Pancreas (tissue), 10 donors: ENCODE data around the gene TTC7B. TPM values are rescaled to one million over a fixed set of nuclear protein-coding genes. Genes with fewer than 3 reads are reported as not detected.

Source experiments
- ATAC-seq, 4 donors: fragments of 200-7000 bp; cut with Tn5 transposase; one replicate each; pipeline versions ENCODE4 v1.8.0 to v1.9.1; 2020; ENCODE audit warnings: mild to moderate bottlenecking in 4 of 4, moderate library complexity in 4 of 4
- DNase-seq, 6 donors: peaks; one replicate each; pipeline ENCODE4 v3.0.0-alpha.2; 2020
- FAIRE-seq: peaks from 2 replicates; lab custom pipeline; 2012; peaks lifted over from hg19 to GRCh38; lab: Jason Lieb, UNC
- H3K27ac ChIP-seq, 4 donors: fragments of 200-600 bp; sonication (generic); 1 replicate in 3 of 4; 2 replicates in 1 of 4; pipeline versions ENCODE4 v1.5.0 to v1.8.0; 2020
- H3K27me3 ChIP-seq, 4 donors: fragments of 200-600 bp; one replicate each; pipeline ENCODE4 v1.8.0; 2021
- H3K36me3 ChIP-seq, 3 donors: fragments of 200-600 bp; sonication (generic) in 1 of 3; one replicate each; pipeline versions ENCODE4 v1.5.0 to v1.8.0; 2020 to 2021
- H3K4me1 ChIP-seq, 3 donors: fragments of 200-600 bp; one replicate each; pipeline ENCODE4 v1.8.0; 2021
- H3K4me3 ChIP-seq, 4 donors: fragments of 200-600 bp; sonication (generic) in 2 of 4; one replicate each; pipeline versions ENCODE4 v1.5.0 to v1.8.0; 2020 to 2021
- H3K9me3 ChIP-seq, 4 donors: fragments of 200-600 bp; one replicate each; pipeline ENCODE4 v1.8.0; 2021
- WGBS, 2 donors: extraction: QIAGEN DNeasy Blood & Tissue Kit; methylation state at CpG; one replicate each; pipeline ENCODE4 v1.1.7; 2013; 5-methylcytosine and 5-hydroxymethylcytosine counted together
- intact Hi-C, 3 donors: fragments of 100-400 bp; cut with DNase I; formaldehyde crosslinking; loops; one replicate each; pipeline versions ENCODE4 v1.11.1 to v1.14.2; 2022
- polyA plus RNA-seq, 2 donors: library from polyadenylated mRNA; stranded (reverse); fragments of 200-250 nt; gene quantifications; one replicate each; pipeline ENCODE4 v1.2.3, GENCODE V29; 2013
- total RNA-seq, 6 donors: library from RNA; stranded (reverse); fragmentation: NEBNext Ultra II Directional in 4 of 6; extraction: Animal tissue kit (Norgen Biotek cat#: 25700) in 4 of 6; gene quantifications; one replicate each; pipeline versions ENCODE4 v1.2.1 to v1.2.4, GENCODE V29; 2021 to 2023
- TF ChIP-seq, protein P1 (sequence below), 4 donors: fragments of 200-600 bp; sonication (generic) in 3 of 4; IDR thresholded peaks; one replicate each; pipeline versions ENCODE4 v1.5.0 to v1.8.0; 2021; ENCODE audit warnings: antibody characterized with exemption in 4 of 4
- donor health status: healthy with polysubstance abuse.
- donor health status: DM: no; HTN: no; CAD: no; lungs with moderate emphysema.
- donor health status: DM: no; HTN: no; CAD: no.
- donor health status: control.
- donor health status: control.
- donor health status: Bipolar disorder and iron deficiency.
- donor health status: DM: yes; HTN: yes; CAD: no.
- donor health status: DM: no; HTN: no; CAD: no.
- donor health status: DM: no; HTN: no; CAD: no.
- donor health status: DM: yes; HTN: yes; CAD: no.

The TTC7B gene
- total and polyA plus RNA-seq, 8 donors: 8.9 to 39.6 (median 29.6) TPM

DNA sequence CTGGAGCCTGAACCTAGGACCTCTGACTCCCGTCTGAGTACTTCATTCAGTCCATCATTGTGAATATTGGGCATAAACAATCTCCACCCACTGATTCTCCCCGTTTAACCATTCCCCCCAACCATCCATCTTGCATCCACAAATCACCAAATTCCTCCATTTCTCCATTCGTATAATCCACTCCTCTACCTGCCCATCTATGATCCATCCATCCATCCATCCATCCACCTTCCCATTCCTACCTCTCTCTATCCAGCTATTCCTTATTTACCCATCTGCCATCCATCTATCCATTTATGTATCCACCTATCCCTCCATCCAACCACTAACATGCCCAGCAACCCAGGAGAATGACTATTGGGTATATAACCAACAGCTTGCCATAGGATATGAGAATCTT lies 331.9 kb downstream of the TTC7B start:
- WGBS, 2 donors: 60 to 81% methylated on average over 3 of the region's 3 CpGs
- Histone ChIP-seq H3K36me3 (no peaks in the 10 kb centered on the region), H3K27me3 (no peaks in the 10 kb centered on the region), H3K9me3 (no peaks in the 10 kb centered on the region), H3K4me1 (no peaks in the 10 kb centered on the region), H3K27ac (no peak overlapping the region), H3K4me3 (no peak overlapping the region)
- TF ChIP-seq, protein P1, sequence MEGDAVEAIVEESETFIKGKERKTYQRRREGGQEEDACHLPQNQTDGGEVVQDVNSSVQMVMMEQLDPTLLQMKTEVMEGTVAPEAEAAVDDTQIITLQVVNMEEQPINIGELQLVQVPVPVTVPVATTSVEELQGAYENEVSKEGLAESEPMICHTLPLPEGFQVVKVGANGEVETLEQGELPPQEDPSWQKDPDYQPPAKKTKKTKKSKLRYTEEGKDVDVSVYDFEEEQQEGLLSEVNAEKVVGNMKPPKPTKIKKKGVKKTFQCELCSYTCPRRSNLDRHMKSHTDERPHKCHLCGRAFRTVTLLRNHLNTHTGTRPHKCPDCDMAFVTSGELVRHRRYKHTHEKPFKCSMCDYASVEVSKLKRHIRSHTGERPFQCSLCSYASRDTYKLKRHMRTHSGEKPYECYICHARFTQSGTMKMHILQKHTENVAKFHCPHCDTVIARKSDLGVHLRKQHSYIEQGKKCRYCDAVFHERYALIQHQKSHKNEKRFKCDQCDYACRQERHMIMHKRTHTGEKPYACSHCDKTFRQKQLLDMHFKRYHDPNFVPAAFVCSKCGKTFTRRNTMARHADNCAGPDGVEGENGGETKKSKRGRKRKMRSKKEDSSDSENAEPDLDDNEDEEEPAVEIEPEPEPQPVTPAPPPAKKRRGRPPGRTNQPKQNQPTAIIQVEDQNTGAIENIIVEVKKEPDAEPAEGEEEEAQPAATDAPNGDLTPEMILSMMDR (IDR thresholded peaks at IDR 0.05): no peak
- ATAC-seq (no peak), DNase-seq (no peak), FAIRE-seq (no peak)
- intact Hi-C loops: no loop called here

DNA sequence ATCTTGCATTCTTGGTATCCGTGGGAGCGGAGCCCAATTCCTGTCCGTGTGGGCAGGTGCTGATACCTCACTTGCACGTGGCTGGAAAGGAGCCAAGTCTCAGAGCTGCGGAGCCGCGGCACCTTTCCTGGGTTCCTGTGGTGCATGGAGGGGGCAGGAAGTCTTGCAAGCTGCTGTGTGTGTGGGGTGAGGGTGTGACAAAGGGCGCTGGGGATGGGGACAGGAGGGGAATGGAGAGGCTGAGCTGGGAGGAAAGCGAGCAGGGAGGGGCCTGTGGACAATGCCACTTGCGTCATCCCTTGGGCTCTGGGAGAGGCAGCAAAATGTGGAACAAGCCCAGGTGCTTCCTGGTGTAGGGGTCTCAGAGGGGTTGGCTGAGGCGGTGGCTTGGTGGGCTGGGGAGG lies 332.7 kb downstream of the TTC7B start:
- H3K9me3 ChIP-seq: no peaks in the 10 kb centered on the region
- no peak overlapping the region for H3K4me3 ChIP-seq
- FAIRE-seq (no peak), ATAC-seq (peak in 3 of 4 donors; percentile 42 to 65 (median 45)), DNase-seq (peak in 2 of 6 donors; percentile 48 to 58)
- 12 to 16% methylated on average over 11 of the region's 11 CpGs for WGBS, 2 donors
- no peak overlapping the region for H3K27ac ChIP-seq
- intact Hi-C loops: no loop called here
- TF ChIP-seq, protein P1 (IDR thresholded peaks at IDR 0.05): no peak
- no peaks in the 10 kb centered on the region for H3K4me1 ChIP-seq
- H3K27me3 ChIP-seq: no peaks in the 10 kb centered on the region
- no peaks in the 10 kb centered on the region for H3K36me3 ChIP-seq

DNA sequence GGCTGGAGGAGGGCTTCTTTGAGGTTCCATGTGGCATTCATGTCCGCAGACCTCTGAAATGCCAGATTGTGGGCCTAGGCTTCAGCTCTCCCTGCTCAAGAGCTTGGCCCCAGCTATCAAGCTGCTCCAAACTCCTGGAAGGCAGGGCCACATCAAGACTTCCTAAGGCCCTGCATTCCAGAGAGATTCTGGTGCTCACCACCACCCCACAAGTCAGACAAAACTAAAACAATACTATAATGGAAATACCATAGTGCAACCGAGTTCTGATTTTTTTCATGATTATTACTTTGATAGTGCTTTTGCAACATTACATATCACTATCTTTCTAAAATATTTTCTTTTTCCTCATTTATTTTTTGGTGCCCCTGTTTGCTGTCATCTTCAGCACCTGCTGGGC lies 333.1 kb downstream of the TTC7B start:
- no peak for FAIRE-seq
- 61 to 73% methylated on average over 2 of the region's 2 CpGs for WGBS, 2 donors

DNA sequence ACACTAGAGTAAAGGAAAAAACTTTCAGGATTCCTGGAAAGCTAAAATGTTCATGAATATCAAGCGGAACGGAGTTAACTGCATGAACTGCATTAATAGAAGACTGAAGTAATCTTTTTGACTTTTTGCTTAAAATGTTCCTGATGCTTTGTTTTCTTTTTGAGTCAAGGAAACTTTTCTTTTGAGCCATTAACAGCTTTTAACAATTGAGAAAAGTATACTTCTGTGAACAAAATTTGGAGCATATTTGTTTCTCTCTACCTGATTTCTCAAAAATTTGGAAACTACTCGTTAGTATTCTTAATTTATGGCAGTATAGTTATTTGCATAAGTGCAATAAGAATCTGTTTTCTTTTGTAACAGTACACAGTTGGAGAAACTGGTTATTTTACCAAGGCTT lies 340.9 kb downstream of the TTC7B start:
- no peak for ATAC-seq
- Histone ChIP-seq H3K4me3 (no peak overlapping the region), H3K4me1 (no peaks in the 10 kb centered on the region), H3K27me3 (no peaks in the 10 kb centered on the region), H3K36me3 (no peaks in the 10 kb centered on the region), H3K27ac (no peak overlapping the region), H3K9me3 (no peaks in the 10 kb centered on the region)
- FAIRE-seq: no peak
- TF ChIP-seq, protein P1 (IDR thresholded peaks at IDR 0.05): no peak
- intact Hi-C loops: no loop called here
- 49 to 81% methylated on average over 3 of the region's 3 CpGs for WGBS, 2 donors
- no peak for DNase-seq

More for the DNA sequence above, 333.1 kb downstream of the TTC7B start:
- no peak for DNase-seq
- H3K4me3 ChIP-seq: no peak overlapping the region
- no peaks in the 10 kb centered on the region for H3K4me1 ChIP-seq
- H3K27me3 ChIP-seq: no peaks in the 10 kb centered on the region
- no peak overlapping the region for H3K27ac ChIP-seq
- ATAC-seq: no peak
- no peaks in the 10 kb centered on the region for H3K9me3 ChIP-seq
- intact Hi-C loops: no loop called here
- no peaks in the 10 kb centered on the region for H3K36me3 ChIP-seq
- TF ChIP-seq, protein P1 (IDR thresholded peaks at IDR 0.05): no peak

Other genes starting within 250 kb of the TTC7B start
- gene RPS6KA5, start 244.2 kb upstream of the TTC7B start, total RNA-seq: 1 to 10 TPM; 2.5 to 3.5 (median 3.2) TPM
- gene RPS6KA5, start 244.2 kb upstream of the TTC7B start, polyA plus RNA-seq: 1 to 10 TPM in 1 of 2 donors, under 1 TPM in 1; 0.95 to 1.1 TPM